HUES6 (cell line): ENCODE data around the gene WLS.
"Not testable (repeated sequence)": the region's sequence is repeated elsewhere in the genome, so short reads cannot be mapped to it uniquely, and the experiment has no call there.

Experiments used
- H3K27ac ChIP-seq: 2 replicates; pipeline ENCODE4 v1.7.0; 2013; ENCODE audit warnings: low read depth, mild to moderate bottlenecking, low read length, inconsistent platforms
- H3K27me3 ChIP-seq: 2 replicates; pipeline ENCODE4 v1.6.1; 2013; ENCODE audit warnings: low read length; ENCODE audit not compliant: control insufficient read depth, insufficient read depth
- H3K36me3 ChIP-seq: 2 replicates; pipeline ENCODE4 v1.6.1; 2013; ENCODE audit warnings: low read length; ENCODE audit not compliant: control insufficient read depth, insufficient read depth
- H3K4me1 ChIP-seq: 2 replicates; pipeline ENCODE4 v1.6.1; 2013; ENCODE audit warnings: low read length; ENCODE audit not compliant: control insufficient read depth, insufficient read depth
- H3K4me3 ChIP-seq: 2 replicates; pipeline ENCODE4 v1.5.1; 2013; ENCODE audit warnings: low read depth, low read length
- H3K9ac ChIP-seq: one replicate; pipeline ENCODE4 v1.6.1; 2013; ENCODE audit warnings: mild to moderate bottlenecking, low read length
- H3K9me3 ChIP-seq: 2 replicates; pipeline ENCODE4 v1.6.1; 2013; ENCODE audit warnings: low read depth, low read length; ENCODE audit not compliant: control insufficient read depth, insufficient read depth

WLS gene

GRCh38 chr1:68256824-68257223 is 24.5 kb upstream of the WLS start:
- not testable (repeated sequence) for H3K36me3 ChIP-seq, H3K4me3 ChIP-seq, H3K27me3 ChIP-seq, H3K4me1 ChIP-seq, H3K9ac ChIP-seq, H3K27ac ChIP-seq, H3K9me3 ChIP-seq

GRCh38 chr1:68255301-68255700 is 23.0 kb upstream of the WLS start:
- Histone ChIP-seq H3K4me1 (no peaks in the 10 kb centered on the region), H3K9ac (no peak overlapping the region), H3K27me3 (no peaks in the 10 kb centered on the region), H3K4me3 (no peak overlapping the region), H3K9me3 (no peaks in the 10 kb centered on the region), H3K36me3 (no peaks in the 10 kb centered on the region), H3K27ac (no peak overlapping the region)

- H3K27ac ChIP-seq = no peak overlapping the region
- no peak overlapping the region for H3K4me3 ChIP-seq
- no peaks in the 10 kb centered on the region for H3K4me1 ChIP-seq
- H3K9ac ChIP-seq = no peak overlapping the region
- no peaks in the 10 kb centered on the region for H3K9me3 ChIP-seq
- H3K27me3 ChIP-seq = no peaks in the 10 kb centered on the region
- H3K36me3 ChIP-seq = no peaks in the 10 kb centered on the region
Observed at GRCh38 chr1:68254667-68255226, 22.4 kb upstream of the WLS start.

- Histone ChIP-seq H3K4me3 (no peak overlapping the region), H3K36me3 (no peaks in the 10 kb centered on the region), H3K9me3 (no peaks in the 10 kb centered on the region), H3K27me3 (peaks cover 59% of the 10 kb centered on the region), H3K27ac (no peak overlapping the region), H3K9ac (no peak overlapping the region), H3K4me1 (peaks cover 9% of the 10 kb centered on the region)
Observed at GRCh38 chr1:68237040-68237439, 4.7 kb upstream of the WLS start.

- no peaks in the 10 kb centered on the region for H3K9me3 ChIP-seq
- no peak overlapping the region for H3K27ac ChIP-seq
- peaks cover 23% of the 10 kb centered on the region for H3K4me1 ChIP-seq
- H3K27me3 ChIP-seq = peaks cover 88% of the 10 kb centered on the region
- no peak overlapping the region for H3K4me3 ChIP-seq
- H3K9ac ChIP-seq = no peak overlapping the region
- H3K36me3 ChIP-seq = no peaks in the 10 kb centered on the region; the same call in 1 of the 2 replicates
Observed at GRCh38 chr1:68234094-68234493, 1.8 kb upstream of the WLS start.

GRCh38 chr1:68233202-68233601 is 879 bp upstream of the WLS start:
- H3K36me3 ChIP-seq = no peaks in the 10 kb centered on the region; the same call in 1 of the 2 replicates
- peak overlapping the region; percentile 91 for H3K9ac ChIP-seq
- H3K4me1 ChIP-seq = peaks cover 26% of the 10 kb centered on the region
- H3K27me3 ChIP-seq = peaks cover 92% of the 10 kb centered on the region
- H3K27ac ChIP-seq = no peak overlapping the region
- H3K4me3 ChIP-seq = peak overlapping the region; percentile 94
- no peaks in the 10 kb centered on the region for H3K9me3 ChIP-seq

- no peaks in the 10 kb centered on the region; the same call in 1 of the 2 replicates for H3K36me3 ChIP-seq
- H3K27ac ChIP-seq = peak overlapping the region; percentile 61; the same call in 1 of the 2 replicates
- H3K4me3 ChIP-seq = peak overlapping the region; percentile 94
- no peaks in the 10 kb centered on the region for H3K9me3 ChIP-seq
- H3K9ac ChIP-seq = peak overlapping the region; percentile 91
- peaks cover 81% of the 10 kb centered on the region for H3K27me3 ChIP-seq
- peaks cover 26% of the 10 kb centered on the region for H3K4me1 ChIP-seq
Observed at GRCh38 chr1:68231627-68232288, 565 bp downstream of the WLS start.

GRCh38 chr1:68230901-68231626 is 1.3 kb downstream of the WLS start:
- peak overlapping the region; percentile 94 for H3K4me3 ChIP-seq
- no peak overlapping the region for H3K27ac ChIP-seq
- H3K27me3 ChIP-seq = peaks cover 74% of the 10 kb centered on the region
- no peaks in the 10 kb centered on the region for H3K9me3 ChIP-seq
- no peaks in the 10 kb centered on the region; the same call in 1 of the 2 replicates for H3K36me3 ChIP-seq
- peaks cover 26% of the 10 kb centered on the region for H3K4me1 ChIP-seq
- peak overlapping the region; percentile 91 for H3K9ac ChIP-seq

GRCh38 chr1:68230484-68230802 is 1.9 kb downstream of the WLS start:
- no peak overlapping the region for H3K27ac ChIP-seq
- H3K27me3 ChIP-seq = peaks cover 67% of the 10 kb centered on the region
- H3K36me3 ChIP-seq = no peaks in the 10 kb centered on the region; the same call in 1 of the 2 replicates
- peak overlapping the region; percentile 91 for H3K9ac ChIP-seq
- H3K4me3 ChIP-seq = peak overlapping the region; percentile 94
- H3K9me3 ChIP-seq = no peaks in the 10 kb centered on the region
- peaks cover 27% of the 10 kb centered on the region for H3K4me1 ChIP-seq

- peak overlapping the region; percentile 94 for H3K4me3 ChIP-seq
- H3K36me3 ChIP-seq = no peaks in the 10 kb centered on the region; the same call in 1 of the 2 replicates
- peaks cover 62% of the 10 kb centered on the region for H3K27me3 ChIP-seq
- no peaks in the 10 kb centered on the region for H3K9me3 ChIP-seq
- peak overlapping the region; percentile 91 for H3K9ac ChIP-seq
- H3K27ac ChIP-seq = no peak overlapping the region
- peaks cover 30% of the 10 kb centered on the region for H3K4me1 ChIP-seq
Observed at GRCh38 chr1:68229650-68230483, 2.5 kb downstream of the WLS start.
